ENCODE data around the gene AGAP6.
"Not testable (repeated sequence)": the region's sequence is repeated elsewhere in the genome, so short reads cannot be mapped to it uniquely, and the experiment has no call there.

DNA sequence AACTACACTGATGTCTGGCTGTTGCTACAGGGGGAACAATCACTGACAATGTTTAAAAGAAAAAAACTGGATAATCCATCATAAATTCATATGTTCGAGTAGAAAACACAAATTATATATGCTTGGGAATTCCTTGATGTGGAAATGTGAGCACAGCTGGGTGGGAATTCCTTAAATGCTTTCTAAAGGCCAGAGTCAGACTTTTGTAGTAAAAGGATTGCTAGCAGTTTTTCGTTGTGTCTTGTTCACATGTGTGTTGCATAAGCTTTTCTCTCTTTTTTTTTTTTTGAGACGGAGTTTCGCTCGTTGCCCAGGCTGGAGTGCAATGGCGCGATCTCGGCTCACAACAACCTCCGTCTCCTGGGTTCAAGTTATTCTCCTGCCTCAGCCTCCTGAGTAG lies 58.3 kb downstream of the AGAP6 start:
- not testable (repeated sequence) for TF ChIP-seq TCF12 (IDR thresholded peaks at IDR 0.05; ENCODE audit: low read depth, low read length); EZH2 (IDR thresholded peaks at IDR 0.05; ENCODE audit: low read depth, low read length, severe bottlenecking); SRF (IDR thresholded peaks at IDR 0.05; ENCODE audit: low read depth, low read length); EP300 (IDR thresholded peaks at IDR 0.05; ENCODE audit: borderline replicate concordance in 1 of 2, low read depth in 2 of 2, low read length in 2 of 2); POLR2A (IDR thresholded peaks at IDR 0.05; ENCODE audit: control extremely low read depth in 1 of 2, low read depth in 2 of 2, low read length in 2 of 2); JUND (IDR thresholded peaks at IDR 0.05; ENCODE audit: low read length); POU5F1 (IDR thresholded peaks at IDR 0.05; ENCODE audit: low read depth, low read length); CEBPB (IDR thresholded peaks at IDR 0.05; ENCODE audit: low read depth, low read length); SIRT6 (IDR thresholded peaks at IDR 0.05; ENCODE audit: low read length); SUZ12 (IDR thresholded peaks at IDR 0.05; ENCODE audit: low read length)
- TF ChIP-seq, protein P1, sequence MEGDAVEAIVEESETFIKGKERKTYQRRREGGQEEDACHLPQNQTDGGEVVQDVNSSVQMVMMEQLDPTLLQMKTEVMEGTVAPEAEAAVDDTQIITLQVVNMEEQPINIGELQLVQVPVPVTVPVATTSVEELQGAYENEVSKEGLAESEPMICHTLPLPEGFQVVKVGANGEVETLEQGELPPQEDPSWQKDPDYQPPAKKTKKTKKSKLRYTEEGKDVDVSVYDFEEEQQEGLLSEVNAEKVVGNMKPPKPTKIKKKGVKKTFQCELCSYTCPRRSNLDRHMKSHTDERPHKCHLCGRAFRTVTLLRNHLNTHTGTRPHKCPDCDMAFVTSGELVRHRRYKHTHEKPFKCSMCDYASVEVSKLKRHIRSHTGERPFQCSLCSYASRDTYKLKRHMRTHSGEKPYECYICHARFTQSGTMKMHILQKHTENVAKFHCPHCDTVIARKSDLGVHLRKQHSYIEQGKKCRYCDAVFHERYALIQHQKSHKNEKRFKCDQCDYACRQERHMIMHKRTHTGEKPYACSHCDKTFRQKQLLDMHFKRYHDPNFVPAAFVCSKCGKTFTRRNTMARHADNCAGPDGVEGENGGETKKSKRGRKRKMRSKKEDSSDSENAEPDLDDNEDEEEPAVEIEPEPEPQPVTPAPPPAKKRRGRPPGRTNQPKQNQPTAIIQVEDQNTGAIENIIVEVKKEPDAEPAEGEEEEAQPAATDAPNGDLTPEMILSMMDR (IDR thresholded peaks at IDR 0.05; ENCODE audit: control extremely low read depth in 1 of 3, insufficient read depth in 1 of 3, low read depth in 1 of 3, low read length in 3 of 3), result not testable (repeated sequence)
- TF ChIP-seq, protein P2, sequence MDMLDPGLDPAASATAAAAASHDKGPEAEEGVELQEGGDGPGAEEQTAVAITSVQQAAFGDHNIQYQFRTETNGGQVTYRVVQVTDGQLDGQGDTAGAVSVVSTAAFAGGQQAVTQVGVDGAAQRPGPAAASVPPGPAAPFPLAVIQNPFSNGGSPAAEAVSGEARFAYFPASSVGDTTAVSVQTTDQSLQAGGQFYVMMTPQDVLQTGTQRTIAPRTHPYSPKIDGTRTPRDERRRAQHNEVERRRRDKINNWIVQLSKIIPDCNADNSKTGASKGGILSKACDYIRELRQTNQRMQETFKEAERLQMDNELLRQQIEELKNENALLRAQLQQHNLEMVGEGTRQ (IDR thresholded peaks at IDR 0.05; ENCODE audit: low read length), result not testable (repeated sequence)
